ENCODE measurements around the gene GTF2B. TPM values are rescaled to one million over a fixed set of nuclear protein-coding genes. Genes with fewer than 3 reads are reported as not detected.
"Not testable (repeated sequence)": the region's sequence is repeated elsewhere in the genome, so short reads cannot be mapped to it uniquely, and the experiment has no call there.

Gene GTF2B, protein sequence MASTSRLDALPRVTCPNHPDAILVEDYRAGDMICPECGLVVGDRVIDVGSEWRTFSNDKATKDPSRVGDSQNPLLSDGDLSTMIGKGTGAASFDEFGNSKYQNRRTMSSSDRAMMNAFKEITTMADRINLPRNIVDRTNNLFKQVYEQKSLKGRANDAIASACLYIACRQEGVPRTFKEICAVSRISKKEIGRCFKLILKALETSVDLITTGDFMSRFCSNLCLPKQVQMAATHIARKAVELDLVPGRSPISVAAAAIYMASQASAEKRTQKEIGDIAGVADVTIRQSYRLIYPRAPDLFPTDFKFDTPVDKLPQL
- total RNA-seq = 10 to 100 TPM in 5 of 6 experiments, 1 to 10 TPM in 1; 8.8 to 21.6 (median 15.9) TPM
- long read RNA-seq, transcript GTF2B-201 (7 exons, 1,351 nt) = major isoform, 8 of 10 reads
- long read RNA-seq, partial matches to known transcripts = 0 of 10 reads
- long read RNA-seq, other reads (novel, unspliced or antisense) = 2 of 10 reads

DNA sequence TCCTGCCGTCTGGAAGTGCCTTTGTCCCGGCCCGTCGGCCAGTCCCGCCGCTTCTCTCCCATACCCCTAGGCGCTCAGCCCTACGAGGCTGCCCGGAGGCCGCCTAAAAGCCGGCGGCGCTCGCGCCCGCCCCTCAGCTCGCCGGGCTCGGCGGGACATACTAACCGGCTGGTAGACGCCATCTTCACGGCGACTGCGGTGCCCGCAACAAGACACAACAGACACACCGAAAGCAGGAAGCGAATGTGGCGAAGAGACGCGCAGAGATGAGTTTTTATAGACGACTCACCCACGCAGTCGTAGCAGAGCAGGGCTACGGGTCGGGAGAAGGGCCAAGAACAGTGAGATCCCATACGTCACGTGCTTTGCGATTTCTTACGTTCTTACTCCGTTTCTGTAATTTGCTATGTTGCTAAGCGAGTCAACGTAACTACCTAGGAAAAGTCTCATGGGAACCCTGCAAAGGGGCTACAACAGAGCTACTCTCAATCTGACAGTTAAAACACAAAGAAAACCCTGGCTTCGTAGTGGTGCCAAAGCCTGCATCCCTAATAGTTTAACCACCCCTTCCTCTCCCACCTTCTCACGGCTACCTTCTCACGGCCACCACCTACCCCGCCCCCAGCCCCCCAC lies at the start of gene GTF2B:
Gene GTF2B (minus strand): TSS at position 250 of the 633 bp plus-strand sequence. CDS start 68 bp downstream, at position 182.
- Histone ChIP-seq H3K36me3 (peaks cover 0 to 8% (median 6%) of the 10 kb centered on the region in 4 donors), H3K4me3 (peak within 1 kb of the TSS; percentile 89 to 95 (median 92)), H3K27me3 (no peaks in the 10 kb centered on the region), H3K4me1 (peaks cover 0 to 22% (median 5%) of the 10 kb centered on the region in 4 donors), H3K27ac (peak within 1 kb of the TSS; percentile 85 to 95 (median 94)), H3K9me3 (no peaks in the 10 kb centered on the region)
- 0% methylated on average over 26 of the region's 47 CpGs for WGBS (ENCODE audit: insufficient coverage, low coverage, low lambda C conversion rate, missing lambda C conversion rate)
- peak; percentile 91 for TF ChIP-seq POLR2A (IDR thresholded peaks at IDR 0.05)
- TF ChIP-seq, protein P1, sequence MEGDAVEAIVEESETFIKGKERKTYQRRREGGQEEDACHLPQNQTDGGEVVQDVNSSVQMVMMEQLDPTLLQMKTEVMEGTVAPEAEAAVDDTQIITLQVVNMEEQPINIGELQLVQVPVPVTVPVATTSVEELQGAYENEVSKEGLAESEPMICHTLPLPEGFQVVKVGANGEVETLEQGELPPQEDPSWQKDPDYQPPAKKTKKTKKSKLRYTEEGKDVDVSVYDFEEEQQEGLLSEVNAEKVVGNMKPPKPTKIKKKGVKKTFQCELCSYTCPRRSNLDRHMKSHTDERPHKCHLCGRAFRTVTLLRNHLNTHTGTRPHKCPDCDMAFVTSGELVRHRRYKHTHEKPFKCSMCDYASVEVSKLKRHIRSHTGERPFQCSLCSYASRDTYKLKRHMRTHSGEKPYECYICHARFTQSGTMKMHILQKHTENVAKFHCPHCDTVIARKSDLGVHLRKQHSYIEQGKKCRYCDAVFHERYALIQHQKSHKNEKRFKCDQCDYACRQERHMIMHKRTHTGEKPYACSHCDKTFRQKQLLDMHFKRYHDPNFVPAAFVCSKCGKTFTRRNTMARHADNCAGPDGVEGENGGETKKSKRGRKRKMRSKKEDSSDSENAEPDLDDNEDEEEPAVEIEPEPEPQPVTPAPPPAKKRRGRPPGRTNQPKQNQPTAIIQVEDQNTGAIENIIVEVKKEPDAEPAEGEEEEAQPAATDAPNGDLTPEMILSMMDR (IDR thresholded peaks at IDR 0.05) = no peak
- DNase-seq = peak; percentile 88 to 94 (median 92)
- peak; percentile 90 to 92 (median 92) for ATAC-seq
- intact Hi-C loops (cut with DNase I) = no loop called here

DNA sequence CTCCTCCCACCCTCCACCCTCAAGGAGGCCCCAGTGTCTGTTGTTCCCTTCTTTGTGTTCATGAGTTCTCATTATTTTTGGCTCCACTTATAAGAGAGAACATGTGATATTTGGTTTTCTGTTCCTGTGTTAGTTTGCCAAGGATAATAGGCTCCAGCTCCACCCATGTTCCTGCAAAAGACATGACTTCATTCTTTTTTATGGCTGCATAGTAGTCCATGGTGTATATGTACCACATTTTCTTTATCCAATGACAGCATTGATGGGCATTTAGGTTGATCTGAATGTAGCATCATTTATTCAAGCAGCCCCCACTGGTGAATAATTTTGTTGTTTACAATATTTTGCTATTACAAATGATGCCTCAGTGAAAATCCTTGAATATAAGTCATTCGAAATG lies 47.2 kb upstream of the GTF2B start:
- H3K27ac ChIP-seq; DNase-seq; ATAC-seq; H3K9me3 ChIP-seq; H3K4me3 ChIP-seq; H3K27me3 ChIP-seq; H3K4me1 ChIP-seq; intact Hi-C loops (cut with DNase I): not testable (repeated sequence)
- 100% methylated on average over 1 of the region's 1 CpG for WGBS (ENCODE audit: insufficient coverage, low coverage, low lambda C conversion rate, missing lambda C conversion rate)
- H3K36me3 ChIP-seq = peaks cover 0 to 40% (median 5%) of the 10 kb centered on the region in 4 donors

DNA sequence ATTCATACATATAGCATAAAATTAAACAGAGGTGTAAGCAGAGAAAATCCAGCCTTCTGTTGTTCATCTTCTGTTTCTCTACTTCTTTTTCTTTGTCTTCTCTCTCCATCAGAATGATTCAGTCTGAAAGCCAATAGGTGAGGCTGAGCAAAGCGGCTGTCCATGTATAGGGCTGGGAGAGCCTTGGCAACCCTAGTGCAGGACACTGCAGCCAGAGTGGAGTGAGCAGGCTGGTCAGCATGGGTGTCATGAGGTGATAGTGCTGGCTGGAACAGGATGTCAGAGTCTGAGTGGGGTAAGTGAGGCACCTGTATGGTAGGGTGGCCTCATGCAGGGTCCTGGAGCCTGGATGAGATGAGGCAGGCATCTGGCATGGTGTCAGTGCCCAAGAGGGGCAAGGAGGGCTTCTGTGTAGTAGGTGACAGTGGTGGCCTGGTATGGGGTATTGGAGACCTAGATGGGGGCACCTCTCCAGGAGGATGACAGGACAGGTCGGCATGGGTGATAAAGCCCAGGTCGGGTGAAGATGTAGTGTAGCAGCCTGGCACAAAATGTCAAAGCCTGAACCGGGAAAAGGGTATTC lies 45.5 kb upstream of the GTF2B start:
- H3K27me3 ChIP-seq = no peaks in the 10 kb centered on the region
- 89% methylated on average over 2 of the region's 4 CpGs for WGBS (ENCODE audit: insufficient coverage, low coverage, low lambda C conversion rate, missing lambda C conversion rate)
- peaks cover 0 to 30% (median 2%) of the 10 kb centered on the region in 4 donors for H3K36me3 ChIP-seq
- no peaks in the 10 kb centered on the region for H3K4me1 ChIP-seq
- ATAC-seq = peak in 3 of 4 donors; percentile 27 to 47 (median 42)
- intact Hi-C loops (cut with DNase I) = no loop called here
- DNase-seq = no peak
- H3K9me3 ChIP-seq = no peaks in the 10 kb centered on the region
- H3K4me3 ChIP-seq = no peak overlapping the region
- TF ChIP-seq POLR2A (IDR thresholded peaks at IDR 0.05) = no peak
- TF ChIP-seq, protein P1 (IDR thresholded peaks at IDR 0.05) = no peak
- no peak overlapping the region for H3K27ac ChIP-seq

DNA sequence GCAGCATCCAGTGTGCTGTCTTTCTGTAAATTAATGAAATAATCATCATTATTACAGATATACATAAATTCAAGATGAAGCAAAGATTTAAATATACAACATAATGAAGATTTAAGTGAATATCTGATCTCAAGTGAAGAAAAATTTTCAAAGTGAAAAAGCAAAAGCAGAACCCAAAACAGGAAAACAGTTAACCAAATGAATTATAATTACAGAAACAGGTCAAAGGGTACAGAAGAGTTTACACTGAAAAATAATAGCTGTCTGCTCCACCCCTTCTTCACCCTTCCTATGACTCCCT lies 44.8 kb upstream of the GTF2B start:
- intact Hi-C loops (cut with DNase I) = no loop called here

More for the DNA sequence above, 44.8 kb upstream of the GTF2B start:
- Histone ChIP-seq H3K27me3 (no peaks in the 10 kb centered on the region), H3K27ac (no peak overlapping the region), H3K4me1 (no peaks in the 10 kb centered on the region), H3K9me3 (no peaks in the 10 kb centered on the region), H3K4me3 (no peak overlapping the region), H3K36me3 (peaks cover 0 to 23% (median 0%) of the 10 kb centered on the region in 4 donors)
- DNase-seq (no peak), ATAC-seq (no peak)
- no peak for TF ChIP-seq POLR2A (IDR thresholded peaks at IDR 0.05)
- TF ChIP-seq, protein P1 (IDR thresholded peaks at IDR 0.05) = no peak

All from right lobe of liver (tissue), 6 donors.